ENCODE results near the gene MBD3L3. TPM values are rescaled to one million over a fixed set of nuclear protein-coding genes. Genes with fewer than 3 reads are reported as not detected.

Gene MBD3L3
- total and polyA plus RNA-seq, 2 donors (not counting 3 experiments of a cell fraction or from before 2014, with no cell fraction given), result not detected

DNA sequence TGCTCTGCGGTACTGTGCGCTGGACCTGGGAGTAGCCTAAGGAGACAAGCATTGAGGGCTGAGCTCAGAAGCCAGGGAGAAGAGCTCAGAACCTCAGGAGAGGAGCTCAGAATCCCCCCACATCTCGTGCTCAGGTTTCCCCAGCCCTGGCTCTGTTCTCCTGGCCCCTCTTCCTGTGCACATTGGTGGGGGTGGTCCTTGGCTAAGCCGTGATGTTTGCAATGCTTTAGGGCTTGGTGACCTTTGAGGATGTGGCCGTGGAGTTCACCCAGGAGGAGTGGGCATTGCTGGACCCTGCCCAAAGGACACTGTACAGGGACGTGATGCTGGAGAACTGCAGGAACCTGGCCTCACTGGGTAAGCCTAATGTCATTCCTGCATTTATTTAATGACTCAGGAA lies 17.7 kb upstream of the MBD3L3 start:
- BruUV-seq (replicated peaks), result no TSS peak
- no peak for FAIRE-seq
- peaks cover 17% of the 10 kb centered on the region for H3K9me3 ChIP-seq (replicated peaks; ENCODE audit: control insufficient read depth, insufficient read depth, low read length)
- no peaks in the 10 kb centered on the region for H3K4me1 ChIP-seq (ENCODE audit: control insufficient read depth, extremely low read depth, insufficient read depth, low read length)
- POLR2A ChIA-PET, result no interaction called here
- no peaks in the 10 kb centered on the region for H3K27me3 ChIP-seq (ENCODE audit: control insufficient read depth in 2 of 2, insufficient read depth in 2 of 2, low read length in 2 of 2)
- no peaks in the 10 kb centered on the region for H3K9me1 ChIP-seq (replicated peaks; ENCODE audit: control insufficient read depth, extremely low read depth, insufficient read depth, low read length)
- TF ChIP-seq GATA2 (IDR thresholded peaks at IDR 0.05; ENCODE audit: insufficient read depth, insufficient read length, low read depth, low read length) (no peak), MYC (IDR thresholded peaks at IDR 0.05; ENCODE audit: low read depth, low read length) (no peak), POLR2A (IDR thresholded peaks at IDR 0.05; ENCODE audit: low read depth, low read length) (no peak), FOS (IDR thresholded peaks at IDR 0.05; ENCODE audit: borderline replicate concordance, insufficient read depth, low read length) (no peak), EZH2 (IDR thresholded peaks at IDR 0.05; ENCODE audit: borderline replicate concordance, low read depth, low read length, severe bottlenecking) (no peak), JUN (IDR thresholded peaks at IDR 0.05; ENCODE audit: borderline replicate concordance, insufficient read depth, insufficient read length, low read depth) (no peak), POLR2AphosphoS5 (IDR thresholded peaks at IDR 0.05; ENCODE audit: insufficient read depth, low read depth, low read length) (no peak)
- TF ChIP-seq, protein P1, sequence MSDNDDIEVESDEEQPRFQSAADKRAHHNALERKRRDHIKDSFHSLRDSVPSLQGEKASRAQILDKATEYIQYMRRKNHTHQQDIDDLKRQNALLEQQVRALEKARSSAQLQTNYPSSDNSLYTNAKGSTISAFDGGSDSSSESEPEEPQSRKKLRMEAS (IDR thresholded peaks at IDR 0.05; ENCODE audit: insufficient read depth, insufficient read length), result no peak
- TF ChIP-seq, protein P2, sequence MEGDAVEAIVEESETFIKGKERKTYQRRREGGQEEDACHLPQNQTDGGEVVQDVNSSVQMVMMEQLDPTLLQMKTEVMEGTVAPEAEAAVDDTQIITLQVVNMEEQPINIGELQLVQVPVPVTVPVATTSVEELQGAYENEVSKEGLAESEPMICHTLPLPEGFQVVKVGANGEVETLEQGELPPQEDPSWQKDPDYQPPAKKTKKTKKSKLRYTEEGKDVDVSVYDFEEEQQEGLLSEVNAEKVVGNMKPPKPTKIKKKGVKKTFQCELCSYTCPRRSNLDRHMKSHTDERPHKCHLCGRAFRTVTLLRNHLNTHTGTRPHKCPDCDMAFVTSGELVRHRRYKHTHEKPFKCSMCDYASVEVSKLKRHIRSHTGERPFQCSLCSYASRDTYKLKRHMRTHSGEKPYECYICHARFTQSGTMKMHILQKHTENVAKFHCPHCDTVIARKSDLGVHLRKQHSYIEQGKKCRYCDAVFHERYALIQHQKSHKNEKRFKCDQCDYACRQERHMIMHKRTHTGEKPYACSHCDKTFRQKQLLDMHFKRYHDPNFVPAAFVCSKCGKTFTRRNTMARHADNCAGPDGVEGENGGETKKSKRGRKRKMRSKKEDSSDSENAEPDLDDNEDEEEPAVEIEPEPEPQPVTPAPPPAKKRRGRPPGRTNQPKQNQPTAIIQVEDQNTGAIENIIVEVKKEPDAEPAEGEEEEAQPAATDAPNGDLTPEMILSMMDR (IDR thresholded peaks at IDR 0.05; ENCODE audit: extremely low read depth in 1 of 2, insufficient read depth in 1 of 2, low read depth in 1 of 2, low read length in 2 of 2), result no peak
- H3K36me3 ChIP-seq (ENCODE audit: control insufficient read depth in 2 of 2, extremely low read depth in 1 of 2, insufficient read depth in 2 of 2, low read length in 2 of 2), result peaks cover 32 to 44% of the 10 kb centered on the region in 2 experiments
- no peak overlapping the region for H2AFZ ChIP-seq (ENCODE audit: low read depth, low read length)
- H3K27ac ChIP-seq (ENCODE audit: insufficient read depth, low read depth, low read length), result no peak overlapping the region
- dilution Hi-C loops (cut with MboI; ENCODE audit: extremely low pct_ligation_motif_present, low sequenced_read_pairs) (no loop called here), intact Hi-C loops (cut with micrococcal nuclease) (no loop called here)
- H4K20me1 ChIP-seq (replicated peaks; ENCODE audit: control insufficient read depth, extremely low read depth, insufficient read depth, low read length), result no peaks in the 10 kb centered on the region
- CTCF ChIA-PET, result no interaction called here
- peaks cover 2% of the 10 kb centered on the region for H3K79me2 ChIP-seq (ENCODE audit: control insufficient read depth, insufficient read depth, low read length)
- H3K4me3 ChIP-seq (replicated peaks in 1 of 3; ENCODE audit: insufficient read depth in 1 of 3, low read depth in 1 of 3, low read length in 3 of 3), result no peak overlapping the region
- no peak overlapping the region for H3K4me2 ChIP-seq (ENCODE audit: insufficient read depth, low read length)
- DNase-seq (ENCODE audit: low read depth, low spot score), result no peak
- no peak overlapping the region for H3K9ac ChIP-seq (replicated peaks; ENCODE audit: extremely low read depth, insufficient read depth, low read length)

All from endothelial cell of umbilical vein (primary cell).